NCI-H460 (cell line): Measurements from ENCODE around the gene ARMH2. TPM values are rescaled to one million over a fixed set of nuclear protein-coding genes. Genes with fewer than 3 reads are reported as not detected.

Source experiments
- DNase-seq: peaks from one replicate; pipeline ENCODE4 v3.0.0-alpha.2; 2016; ENCODE audit warnings: low read depth; ENCODE audit errors: extremely low read depth
- polyA plus RNA-seq: library from polyadenylated mRNA; depleted of rRNA; stranded (reverse); fragments of >200 nt; gene quantifications from 2 replicates; pipeline ENCODE4 v1.2.3, GENCODE V29; 2014; cell fraction: nucleus; rRNA removed
- total RNA-seq: library from RNA; depleted of rRNA; stranded (reverse); fragments of >200 nt; shearing (Covaris generic); gene quantifications from 2 replicates; pipeline ENCODE4 v1.2.3, GENCODE V29; 2014; rRNA removed

Gene ARMH2
- not detected in 2 replicates for total RNA-seq
- polyA plus RNA-seq = not detected in 2 replicates

DNA sequence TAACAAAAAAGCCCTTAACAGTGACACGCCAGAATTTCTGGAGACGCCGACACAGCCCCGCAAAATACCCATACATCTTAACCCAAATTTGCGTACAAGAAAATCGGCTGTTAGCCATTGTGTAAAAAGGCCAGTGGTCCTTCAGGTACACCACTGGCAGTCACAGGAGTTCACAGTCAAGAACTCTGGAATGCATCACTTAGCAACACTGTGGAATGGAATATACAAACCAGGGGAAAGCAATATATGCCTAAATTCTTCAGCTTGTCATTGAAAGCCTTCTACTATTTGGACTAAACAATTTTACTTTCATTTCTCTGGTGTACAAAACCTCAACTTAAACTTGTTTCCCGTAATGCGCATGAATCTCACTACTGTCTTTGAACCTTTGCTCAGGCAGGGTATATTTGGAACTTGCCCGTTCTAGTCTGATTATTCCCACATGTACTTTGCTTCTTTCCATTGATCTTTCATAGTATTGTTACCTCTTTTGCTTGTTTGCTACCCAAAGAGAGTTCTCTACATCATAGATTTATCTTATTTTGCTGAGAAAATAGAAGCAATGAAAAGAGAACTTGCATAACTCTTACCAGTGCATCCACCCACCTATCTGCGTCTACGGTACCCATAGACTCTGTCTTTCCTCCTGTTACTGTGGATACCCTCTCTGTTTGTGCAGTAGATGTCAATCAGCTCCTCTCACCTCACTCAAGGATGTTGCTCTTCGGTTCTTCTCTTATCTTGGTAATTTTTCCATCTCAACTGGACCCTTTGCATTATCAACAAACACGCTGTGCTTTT, at the start of gene ARMH2:
Gene ARMH2, minus strand, starts transcription at position 178 of the 801 bp plus-strand sequence. Its CDS starts 60 bp downstream, at position 118.
- no peak for DNase-seq

DNA sequence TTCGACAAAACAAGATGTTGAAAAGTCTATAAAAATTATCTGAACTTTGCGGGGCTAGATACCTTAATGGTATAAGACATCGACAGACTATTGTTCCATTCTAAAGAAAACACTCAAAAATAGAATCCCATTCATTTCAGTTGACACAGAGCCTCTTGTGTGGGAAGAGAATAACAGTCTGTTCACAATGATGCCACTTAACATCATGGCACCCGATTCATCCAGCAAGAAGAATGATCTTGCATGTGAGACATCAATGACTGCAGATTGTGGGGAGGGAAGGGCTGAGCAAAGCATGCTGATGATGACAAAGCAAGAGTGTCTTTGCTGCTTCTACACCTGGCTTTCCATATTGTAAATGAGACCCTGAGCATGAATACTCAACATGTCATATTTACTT, 49.7 kb upstream of the ARMH2 start:
- no peak for DNase-seq

DNA sequence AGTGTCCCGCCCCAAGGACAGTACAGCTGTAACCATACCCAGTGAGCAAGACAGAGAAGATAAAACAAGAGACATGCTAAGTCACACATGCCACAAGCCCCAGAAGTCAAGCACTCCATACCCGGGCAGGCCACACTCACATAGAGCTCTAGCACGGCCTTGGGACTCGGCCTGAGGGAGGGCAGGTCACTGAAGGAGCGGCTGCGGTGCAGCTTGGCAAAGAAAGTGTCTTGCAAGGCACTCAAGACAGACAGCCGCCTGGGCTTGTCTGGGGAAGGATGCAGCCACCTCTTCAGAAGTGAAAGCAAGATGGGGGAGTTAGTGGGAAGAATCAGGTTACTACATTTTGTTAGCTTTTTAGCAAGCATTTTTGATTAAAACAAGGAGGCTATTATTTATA, 48.7 kb upstream of the ARMH2 start:
- no peak for DNase-seq

GRCh38 chr6:24845578-24845977, 46.9 kb upstream of the ARMH2 start:
- DNase-seq = no peak

GRCh38 chr6:24844903-24845302, 46.2 kb upstream of the ARMH2 start:
- DNase-seq = no peak

DNA sequence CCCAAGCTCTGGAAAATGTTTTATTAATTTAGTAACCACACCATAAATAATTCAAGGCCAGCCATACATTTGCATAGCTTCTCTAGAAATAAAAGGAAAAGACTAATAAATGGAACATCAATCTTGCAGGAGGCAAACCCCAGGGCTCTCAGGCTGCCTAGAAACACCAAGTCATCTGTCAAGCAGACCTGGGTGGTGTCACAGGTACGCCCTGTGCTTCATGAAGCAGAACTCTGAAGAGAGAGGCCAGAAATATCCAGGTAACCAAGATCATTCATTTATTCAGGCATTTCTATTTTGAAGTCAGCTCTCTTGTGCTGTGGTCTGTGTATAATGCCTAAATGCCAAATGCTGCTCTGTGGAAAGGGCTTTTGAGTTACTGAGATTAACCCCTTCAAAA, 45.3 kb upstream of the ARMH2 start:
- no peak for DNase-seq

DNA sequence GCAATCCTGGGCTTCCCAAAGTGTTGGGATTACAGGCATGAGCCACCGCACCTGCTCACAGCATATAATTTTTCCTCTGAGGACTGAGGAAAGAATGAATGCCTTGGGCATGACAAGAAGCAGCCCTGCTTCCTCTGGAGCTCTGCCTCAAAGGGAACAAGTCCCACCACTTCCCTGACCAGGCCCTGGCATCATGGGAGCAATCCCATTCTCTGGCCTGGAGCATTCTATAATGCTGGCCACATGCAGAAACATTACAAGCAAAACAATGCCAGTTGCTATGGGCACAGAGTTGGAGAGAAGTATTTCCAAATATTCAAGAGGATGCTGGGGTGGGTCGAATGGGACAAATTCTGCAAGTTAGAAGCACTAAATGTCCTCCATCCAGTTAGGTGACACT, 41.5 kb upstream of the ARMH2 start:
- DNase-seq = no peak

DNA sequence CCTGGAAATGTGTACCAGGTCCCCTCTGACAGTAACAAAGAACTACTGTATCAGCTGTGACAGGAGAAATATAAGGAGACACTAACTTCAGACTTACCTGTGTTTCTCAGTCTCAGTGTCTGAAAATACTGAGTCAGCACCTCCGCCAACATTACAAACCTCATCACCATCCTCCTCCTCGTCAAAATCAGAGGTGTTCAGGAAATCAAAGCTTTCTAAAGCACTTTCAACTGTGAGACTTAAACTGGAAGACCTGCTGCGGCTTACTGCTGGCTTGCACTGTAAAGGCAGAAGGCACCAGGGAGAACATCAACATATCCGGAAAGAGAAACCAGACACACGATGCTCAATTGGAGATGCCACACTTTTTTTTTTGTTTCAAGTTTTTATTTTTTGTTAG, 40.3 kb upstream of the ARMH2 start:
- no peak for DNase-seq

- DNase-seq = no peak
Observed at GRCh38 chr6:24838081-24838480, 39.4 kb upstream of the ARMH2 start.

GRCh38 chr6:24836109-24836508, 37.4 kb upstream of the ARMH2 start:
- no peak for DNase-seq

GRCh38 chr6:24833711-24834386, 35.1 kb upstream of the ARMH2 start:
- no peak for DNase-seq

GRCh38 chr6:24832794-24833193, 34.1 kb upstream of the ARMH2 start:
- DNase-seq = no peak

- DNase-seq = no peak
Observed at GRCh38 chr6:24831771-24832716, 33.3 kb upstream of the ARMH2 start.

DNA sequence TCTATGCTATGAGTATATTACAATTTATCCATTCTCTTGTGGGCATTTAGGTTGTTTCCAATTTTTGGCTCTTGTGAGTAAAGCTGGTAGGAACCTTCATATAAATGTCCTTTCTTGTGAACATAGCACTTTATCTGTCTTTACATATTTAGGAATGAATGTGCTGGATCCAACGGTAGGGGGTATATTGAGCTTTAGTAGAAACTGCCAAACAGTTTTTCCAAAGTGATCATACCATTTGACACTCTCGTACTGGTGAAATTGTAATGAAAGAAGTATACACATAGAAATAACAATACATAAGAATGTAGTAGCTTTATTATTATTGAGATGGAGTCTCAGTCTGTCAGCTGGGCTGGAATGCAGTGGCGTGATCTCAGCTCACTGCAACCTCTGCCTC, 30.9 kb upstream of the ARMH2 start:
- DNase-seq = no peak

GRCh38 chr6:24827970-24828369, 29.3 kb upstream of the ARMH2 start:
- no peak for DNase-seq

DNA sequence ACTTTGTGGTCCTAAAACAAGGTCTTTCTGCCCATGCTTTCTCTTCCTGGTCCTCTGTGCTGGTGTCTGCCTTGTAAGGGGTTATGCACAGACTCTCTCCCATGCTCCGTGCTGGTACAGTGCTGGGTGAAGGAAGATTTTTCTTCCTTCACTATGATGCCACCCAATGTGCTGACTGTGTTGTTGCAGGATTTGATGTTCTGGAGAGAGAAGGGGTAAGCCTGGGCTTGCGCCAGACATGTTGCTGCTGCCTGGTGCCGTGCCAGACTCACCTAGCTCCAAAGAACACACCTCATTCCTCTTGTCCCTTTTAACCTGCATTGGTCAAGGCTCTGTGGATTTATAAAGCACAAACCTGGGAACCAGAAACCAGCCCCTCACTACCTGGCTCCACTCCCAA, 28.4 kb upstream of the ARMH2 start:
- DNase-seq = no peak

DNA sequence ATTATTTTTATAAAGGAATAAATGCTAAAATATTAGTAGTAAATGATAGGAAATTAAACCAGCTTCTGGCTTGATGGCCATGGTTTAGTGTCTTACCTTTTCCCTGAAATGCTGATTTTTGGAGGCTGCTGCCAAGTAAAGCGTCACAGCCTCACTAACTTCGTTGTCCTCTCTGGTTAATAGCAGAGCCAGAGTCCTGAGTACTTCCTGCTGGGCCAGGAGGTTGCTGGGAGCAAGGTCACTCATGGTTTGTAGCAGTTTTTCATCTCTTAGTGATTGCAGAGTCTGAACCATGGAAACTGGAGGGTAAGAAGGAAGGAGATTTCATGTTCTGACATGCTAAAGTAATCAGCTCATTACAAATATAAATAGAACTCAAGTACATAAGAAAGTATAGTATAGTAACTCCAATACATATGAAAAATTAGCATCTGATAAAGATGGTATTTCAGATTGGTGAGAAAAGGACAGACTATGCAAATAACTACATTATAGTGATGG, 26.5 kb upstream of the ARMH2 start:
- no peak for DNase-seq

GRCh38 chr6:24824142-24824938, 25.6 kb upstream of the ARMH2 start:
- no peak for DNase-seq

DNA sequence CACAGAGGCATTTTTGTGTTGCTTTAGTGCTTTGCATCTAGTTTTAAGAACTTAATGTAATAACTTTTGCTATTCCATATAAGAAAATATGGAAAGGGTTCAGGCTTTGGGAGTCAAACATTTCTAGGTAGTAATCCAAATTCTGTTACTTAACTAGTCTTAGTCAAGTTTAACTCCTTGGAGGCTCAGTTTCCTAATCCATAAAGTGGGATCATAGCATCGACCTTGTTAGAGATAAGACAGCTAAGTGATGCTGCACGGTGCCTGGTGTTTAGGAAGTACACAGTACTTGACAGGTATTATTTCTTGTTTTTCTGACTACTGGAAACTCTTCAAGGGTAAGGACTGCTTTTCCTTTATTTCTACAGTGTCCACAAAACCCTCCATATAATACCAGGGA, 24.5 kb upstream of the ARMH2 start:
- DNase-seq = no peak

GRCh38 chr6:24822696-24823095, 24.0 kb upstream of the ARMH2 start:
- no peak for DNase-seq
